Measurements from ENCODE around the gene KLHL2. TPM values are rescaled to one million over a fixed set of nuclear protein-coding genes. Genes with fewer than 3 reads are reported as not detected.
"Not testable (repeated sequence)": the region's sequence is repeated elsewhere in the genome, so short reads cannot be mapped to it uniquely, and the experiment has no call there.

KLHL2 gene
- total RNA-seq, 1 donor from 2014 or later = 8.4 TPM

- H3K4me3 ChIP-seq; H3K27me3 ChIP-seq (ENCODE audit: low read depth); H3K27ac ChIP-seq (replicated peaks); H3K36me3 ChIP-seq; intact Hi-C loops (cut with micrococcal nuclease); H3K4me1 ChIP-seq; DNase-seq; H3K9me3 ChIP-seq (replicated peaks): not testable (repeated sequence)
Measured at GRCh38 chr4:165240761-165241160, 33.4 kb downstream of the KLHL2 start.

- H3K4me1 ChIP-seq; H3K27me3 ChIP-seq (ENCODE audit: low read depth); H3K27ac ChIP-seq (replicated peaks); DNase-seq; H3K9me3 ChIP-seq (replicated peaks); H3K36me3 ChIP-seq; intact Hi-C loops (cut with micrococcal nuclease); H3K4me3 ChIP-seq: not testable (repeated sequence)
Measured at GRCh38 chr4:165244148-165244547, 36.8 kb downstream of the KLHL2 start.

- H3K4me1 ChIP-seq; DNase-seq; intact Hi-C loops (cut with micrococcal nuclease); H3K36me3 ChIP-seq; H3K9me3 ChIP-seq (replicated peaks); H3K27ac ChIP-seq (replicated peaks); H3K4me3 ChIP-seq; H3K27me3 ChIP-seq (ENCODE audit: low read depth): not testable (repeated sequence)
Measured at GRCh38 chr4:165244587-165245186, 37.3 kb downstream of the KLHL2 start.

- Histone ChIP-seq H3K9me3 (replicated peaks) (no peaks in the 10 kb centered on the region), H3K27ac (replicated peaks) (no peak overlapping the region), H3K4me3 (no peak overlapping the region), H3K36me3 (no peaks in the 10 kb centered on the region), H3K4me1 (no peaks in the 10 kb centered on the region), H3K27me3 (ENCODE audit: low read depth) (no peaks in the 10 kb centered on the region)
- intact Hi-C loops (cut with micrococcal nuclease) = no loop called here
- TF ChIP-seq CTCF (IDR thresholded peaks at IDR 0.05; ENCODE audit: borderline replicate concordance) = no peak
- no peak for DNase-seq
Measured at GRCh38 chr4:165248102-165248501, 40.7 kb downstream of the KLHL2 start.

- H3K9me3 ChIP-seq (replicated peaks); H3K27ac ChIP-seq (replicated peaks); intact Hi-C loops (cut with micrococcal nuclease); H3K4me1 ChIP-seq; DNase-seq; H3K36me3 ChIP-seq; H3K4me3 ChIP-seq; H3K27me3 ChIP-seq (ENCODE audit: low read depth): not testable (repeated sequence)
Measured at GRCh38 chr4:165248904-165249303, 41.5 kb downstream of the KLHL2 start.

GRCh38 chr4:165254771-165255170 lies 47.4 kb downstream of the KLHL2 start:
- DNase-seq; intact Hi-C loops (cut with micrococcal nuclease); H3K4me3 ChIP-seq; H3K36me3 ChIP-seq; H3K9me3 ChIP-seq (replicated peaks); H3K27me3 ChIP-seq (ENCODE audit: low read depth): not testable (repeated sequence)
- H3K27ac ChIP-seq (replicated peaks) = peak overlapping the region; percentile 38
- H3K4me1 ChIP-seq = peaks cover 29% of the 10 kb centered on the region

GRCh38 chr4:165255439-165255838 lies 48.1 kb downstream of the KLHL2 start:
- H3K36me3 ChIP-seq; intact Hi-C loops (cut with micrococcal nuclease); H3K27me3 ChIP-seq (ENCODE audit: low read depth); H3K4me3 ChIP-seq; H3K9me3 ChIP-seq (replicated peaks): not testable (repeated sequence)
- peak; percentile 22 for DNase-seq
- Histone ChIP-seq H3K27ac (replicated peaks) (peak overlapping the region; percentile 47), H3K4me1 (peaks cover 29% of the 10 kb centered on the region)

GRCh38 chr4:165256074-165256659 lies 48.8 kb downstream of the KLHL2 start:
- H3K9me3 ChIP-seq (replicated peaks); H3K36me3 ChIP-seq; intact Hi-C loops (cut with micrococcal nuclease); H3K4me3 ChIP-seq; DNase-seq; H3K27me3 ChIP-seq (ENCODE audit: low read depth): not testable (repeated sequence)
- H3K27ac ChIP-seq (replicated peaks) = peak overlapping the region; percentile 47
- peaks cover 29% of the 10 kb centered on the region for H3K4me1 ChIP-seq

GRCh38 chr4:165259776-165260175 lies 52.4 kb downstream of the KLHL2 start:
- H3K36me3 ChIP-seq; H3K9me3 ChIP-seq (replicated peaks); intact Hi-C loops (cut with micrococcal nuclease); H3K27ac ChIP-seq (replicated peaks); H3K4me3 ChIP-seq; DNase-seq; H3K27me3 ChIP-seq (ENCODE audit: low read depth): not testable (repeated sequence)
- H3K4me1 ChIP-seq = peaks cover 25% of the 10 kb centered on the region

GRCh38 chr4:165262306-165262705 lies 54.9 kb downstream of the KLHL2 start:
- H3K27ac ChIP-seq (replicated peaks); intact Hi-C loops (cut with micrococcal nuclease); H3K27me3 ChIP-seq (ENCODE audit: low read depth); DNase-seq; H3K36me3 ChIP-seq; H3K9me3 ChIP-seq (replicated peaks); H3K4me1 ChIP-seq; H3K4me3 ChIP-seq: not testable (repeated sequence)

- H3K9me3 ChIP-seq (replicated peaks); H3K4me3 ChIP-seq; H3K36me3 ChIP-seq; H3K27ac ChIP-seq (replicated peaks); DNase-seq; H3K27me3 ChIP-seq (ENCODE audit: low read depth); H3K4me1 ChIP-seq; intact Hi-C loops (cut with micrococcal nuclease): not testable (repeated sequence)
Measured at GRCh38 chr4:165263466-165263865, 56.1 kb downstream of the KLHL2 start.

GRCh38 chr4:165269931-165270330 lies 62.6 kb downstream of the KLHL2 start:
- H3K9me3 ChIP-seq (replicated peaks); intact Hi-C loops (cut with micrococcal nuclease); H3K27me3 ChIP-seq (ENCODE audit: low read depth); H3K4me1 ChIP-seq; H3K4me3 ChIP-seq; H3K36me3 ChIP-seq; DNase-seq; H3K27ac ChIP-seq (replicated peaks): not testable (repeated sequence)

- H3K4me1 ChIP-seq; intact Hi-C loops (cut with micrococcal nuclease); H3K9me3 ChIP-seq (replicated peaks); DNase-seq; H3K36me3 ChIP-seq; H3K27ac ChIP-seq (replicated peaks); H3K27me3 ChIP-seq (ENCODE audit: low read depth); H3K4me3 ChIP-seq: not testable (repeated sequence)
Measured at GRCh38 chr4:165273443-165273842, 66.1 kb downstream of the KLHL2 start.

All from left ventricle myocardium inferior (tissue), 1 donor.